NT2/D1 (cell line): ENCODE data around the gene KLHL11.

Source experiments
- DNase-seq: peaks from one replicate; pipeline ENCODE4 v3.0.0-alpha.2; 2011; ENCODE audit warnings: low read depth, low spot score
- H3K27me3 ChIP-seq: 2 replicates; pipeline ENCODE4 v1.6.0; 2011; ENCODE audit warnings: mild to moderate bottlenecking; ENCODE audit not compliant: insufficient read length, insufficient read depth
- H3K36me3 ChIP-seq: 2 replicates; pipeline ENCODE4 v1.6.1; 2011; ENCODE audit warnings: mild to moderate bottlenecking, low read length, mixed read lengths; ENCODE audit not compliant: insufficient read depth, insufficient read length
- H3K4me1 ChIP-seq: 2 replicates; pipeline ENCODE4 v1.5.1; 2011; ENCODE audit not compliant: insufficient read depth, insufficient read length
- H3K4me3 ChIP-seq: 2 replicates; pipeline ENCODE4 v1.5.1; 2011; ENCODE audit warnings: low read depth; ENCODE audit not compliant: insufficient read length
- H3K9ac ChIP-seq: 2 replicates; pipeline ENCODE4 v1.6.0; 2011; ENCODE audit warnings: low read depth; ENCODE audit not compliant: insufficient read length
- H3K9me3 ChIP-seq: 2 replicates; pipeline ENCODE4 v1.5.1; 2011; ENCODE audit warnings: mild to moderate bottlenecking, low read length; ENCODE audit not compliant: insufficient read depth
- SUZ12 ChIP-seq: IDR thresholded peaks from 2 replicates; pipeline ENCODE4 v1.6.1; 2011; ENCODE audit not compliant: insufficient read length, insufficient read depth; ENCODE audit errors: extremely low read depth
- YY1 ChIP-seq: IDR thresholded peaks from 2 replicates; pipeline ENCODE4 v1.6.1; 2011; ENCODE audit not compliant: insufficient read length, insufficient read depth
- ZNF274 ChIP-seq: IDR thresholded peaks from 2 replicates; pipeline ENCODE4 v1.6.1; 2011; ENCODE audit warnings: mild to moderate bottlenecking, low read depth, low read length

Gene KLHL11

GRCh38 chr17:41909088-41909487, 43.9 kb upstream of the KLHL11 start:
- no peak overlapping the region for H3K9ac ChIP-seq
- H3K4me1 ChIP-seq = peaks cover 16% of the 10 kb centered on the region
- TF ChIP-seq ZNF274 = no peak
- TF ChIP-seq YY1 = no peak
- no peak for TF ChIP-seq SUZ12
- DNase-seq = no peak
- no peak overlapping the region for H3K4me3 ChIP-seq
- no peaks in the 10 kb centered on the region for H3K27me3 ChIP-seq
- H3K36me3 ChIP-seq = peaks cover 100% of the 10 kb centered on the region
- H3K9me3 ChIP-seq = no peaks in the 10 kb centered on the region

GRCh38 chr17:41907633-41908539, 42.7 kb upstream of the KLHL11 start:
- no peak for DNase-seq
- no peaks in the 10 kb centered on the region for H3K9me3 ChIP-seq
- no peak overlapping the region for H3K9ac ChIP-seq
- no peak overlapping the region for H3K4me3 ChIP-seq
- H3K4me1 ChIP-seq = peaks cover 13% of the 10 kb centered on the region
- H3K36me3 ChIP-seq = peaks cover 96% of the 10 kb centered on the region
- H3K27me3 ChIP-seq = no peaks in the 10 kb centered on the region
- no peak for TF ChIP-seq YY1
- no peak for TF ChIP-seq ZNF274
- no peak for TF ChIP-seq SUZ12

- H3K4me1 ChIP-seq = peaks cover 13% of the 10 kb centered on the region
- H3K27me3 ChIP-seq = no peaks in the 10 kb centered on the region
- no peak overlapping the region for H3K9ac ChIP-seq
Measured at GRCh38 chr17:41907185-41907556, 41.9 kb upstream of the KLHL11 start.

GRCh38 chr17:41906465-41907184, 41.4 kb upstream of the KLHL11 start:
- peaks cover 96% of the 10 kb centered on the region for H3K36me3 ChIP-seq

More at GRCh38 chr17:41907185-41907556, 41.9 kb upstream of the KLHL11 start:
- H3K4me3 ChIP-seq = no peak overlapping the region
- no peak for DNase-seq
- no peaks in the 10 kb centered on the region for H3K9me3 ChIP-seq
- TF ChIP-seq YY1 (no peak), SUZ12 (no peak), ZNF274 (no peak)
- peaks cover 96% of the 10 kb centered on the region for H3K36me3 ChIP-seq

GRCh38 chr17:41905172-41905571, 39.9 kb upstream of the KLHL11 start:
- H3K4me1 ChIP-seq = peaks cover 13% of the 10 kb centered on the region
- H3K4me3 ChIP-seq = no peak overlapping the region
- no peaks in the 10 kb centered on the region for H3K9me3 ChIP-seq
- TF ChIP-seq SUZ12 = no peak
- TF ChIP-seq YY1 = no peak
- TF ChIP-seq ZNF274 = no peak
- H3K36me3 ChIP-seq = peaks cover 96% of the 10 kb centered on the region
- no peak overlapping the region for H3K9ac ChIP-seq
- H3K27me3 ChIP-seq = no peaks in the 10 kb centered on the region
- DNase-seq = no peak

More at GRCh38 chr17:41906465-41907184, 41.4 kb upstream of the KLHL11 start:
- H3K9me3 ChIP-seq = no peaks in the 10 kb centered on the region
- no peak for DNase-seq
- no peaks in the 10 kb centered on the region for H3K27me3 ChIP-seq
- H3K4me1 ChIP-seq = peaks cover 13% of the 10 kb centered on the region
- H3K9ac ChIP-seq = no peak overlapping the region
- TF ChIP-seq YY1 = no peak
- no peak for TF ChIP-seq ZNF274
- no peak for TF ChIP-seq SUZ12
- H3K4me3 ChIP-seq = no peak overlapping the region

GRCh38 chr17:41904242-41904841, 39.1 kb upstream of the KLHL11 start:
- Histone ChIP-seq H3K36me3 (peaks cover 93% of the 10 kb centered on the region), H3K4me1 (peaks cover 10% of the 10 kb centered on the region), H3K27me3 (no peaks in the 10 kb centered on the region), H3K9me3 (no peaks in the 10 kb centered on the region), H3K4me3 (no peak overlapping the region), H3K9ac (no peak overlapping the region)
- DNase-seq = no peak
- no peak for TF ChIP-seq ZNF274
- TF ChIP-seq SUZ12 = no peak
- no peak for TF ChIP-seq YY1

GRCh38 chr17:41901646-41902045, 36.4 kb upstream of the KLHL11 start:
- Histone ChIP-seq H3K4me3 (no peak overlapping the region), H3K36me3 (peaks cover 93% of the 10 kb centered on the region), H3K27me3 (no peaks in the 10 kb centered on the region), H3K9me3 (no peaks in the 10 kb centered on the region), H3K4me1 (peaks cover 3% of the 10 kb centered on the region), H3K9ac (no peak overlapping the region)
- DNase-seq = no peak
- no peak for TF ChIP-seq YY1
- no peak for TF ChIP-seq SUZ12
- no peak for TF ChIP-seq ZNF274
